GM12878 (cell line): Measurements from ENCODE around the gene C2orf80.

ENCODE experiments used
- CBX3 ChIP-seq: fragments of 200-600 bp; sonication (generic); IDR thresholded peaks from 2 replicates; pipeline ENCODE4 v1.6.1; 2016; ENCODE audit warnings: low read depth, borderline replicate concordance
- CTCF ChIP-seq, 3 experiments: IDR thresholded peaks in 2 of 3; conservative IDR thresholded peaks in 1 of 3; 2 replicates each; pipeline ENCODE4 v1.5.1; 2011; ENCODE audit warnings: low read depth in 3 of 3, low read length in 3 of 3, mild to moderate bottlenecking in 3 of 3, control low read depth in 2 of 3, moderate library complexity in 2 of 3, inconsistent platforms in 1 of 3, mixed read lengths in 1 of 3; ENCODE audit not compliant: control insufficient read depth in 2 of 3, insufficient read depth in 1 of 3; ENCODE audit errors: extremely low read depth in 1 of 3
- EP300 ChIP-seq, 2 experiments: fragments of 150-350 bp in 1 of 2; IDR thresholded peaks; 2 replicates each; pipeline ENCODE4 v1.6.1; 2011 to 2012; ENCODE audit warnings: low read depth in 2 of 2, low read length in 2 of 2, borderline replicate concordance in 1 of 2, improper control_type of control experiment in 1 of 2, inconsistent platforms in 1 of 2; ENCODE audit not compliant: control insufficient read depth in 1 of 2
- EZH2 ChIP-seq: IDR thresholded peaks from 2 replicates; pipeline ENCODE4 v1.6.1; 2012; ENCODE audit warnings: low read depth, mild to moderate bottlenecking, control low read depth, inconsistent platforms, low read length, borderline replicate concordance; ENCODE audit not compliant: control insufficient read depth
- HDAC2 ChIP-seq: fragments of 200-600 bp; sonication (generic); IDR thresholded peaks from 2 replicates; pipeline ENCODE4 v1.6.1; 2017
- NR2C2 ChIP-seq: IDR thresholded peaks from 2 replicates; pipeline ENCODE4 v1.6.1; 2011; ENCODE audit warnings: borderline replicate concordance, low read depth; ENCODE audit not compliant: control insufficient read depth, insufficient read length
- PAX5 ChIP-seq: IDR thresholded peaks from 2 replicates; pipeline ENCODE4 v1.6.1; 2011; ENCODE audit warnings: low read depth, low read length, borderline replicate concordance
- POLR2A ChIP-seq: IDR thresholded peaks from 2 replicates; pipeline ENCODE4 v1.6.1; 2011; ENCODE audit warnings: low read depth, mild to moderate bottlenecking, low read length
- POLR2AphosphoS5 ChIP-seq: IDR thresholded peaks from 2 replicates; pipeline ENCODE4 v1.6.1; 2011; ENCODE audit warnings: mild to moderate bottlenecking, low read length, inconsistent platforms
- RAD21 ChIP-seq: IDR thresholded peaks from 2 replicates; pipeline ENCODE4 v1.6.1; 2011; ENCODE audit warnings: mild to moderate bottlenecking, low read depth, low read length, moderate library complexity; ENCODE audit not compliant: insufficient read depth
- RFX5 ChIP-seq: IDR thresholded peaks from 2 replicates; pipeline ENCODE4 v1.6.1; 2011; ENCODE audit warnings: low read depth, low read length, improper control_type of control experiment
- SIX5 ChIP-seq: IDR thresholded peaks from 2 replicates; pipeline ENCODE4 v1.6.1; 2011; ENCODE audit warnings: mild to moderate bottlenecking, low read depth, low read length, moderate library complexity; ENCODE audit not compliant: severe bottlenecking
- SPI1 ChIP-seq: IDR thresholded peaks from 2 replicates; pipeline ENCODE4 v1.6.1; 2011; ENCODE audit warnings: low read depth, mild to moderate bottlenecking, low read length, moderate library complexity, borderline replicate concordance; ENCODE audit not compliant: insufficient read depth
- TF ChIP-seq, protein P1 (sequence below): IDR thresholded peaks from 2 replicates; pipeline ENCODE4 v1.6.1; 2012; ENCODE audit warnings: low read depth, low read length, improper control_type of control experiment

- TF ChIP-seq EP300 (IDR thresholded peaks at IDR 0.05; ENCODE audit: borderline replicate concordance in 1 of 2, control insufficient read depth in 1 of 2, low read depth in 2 of 2, low read length in 2 of 2) (no peak), POLR2AphosphoS5 (no peak), HDAC2 (no peak), EZH2 (no peak), CBX3 (no peak), RAD21 (no peak), RFX5 (no peak), POLR2A (no peak), CTCF (IDR thresholded peaks at IDR 0.05 in 2 of 3, conservative IDR thresholded peaks at IDR 0.05 in 1 of 3; ENCODE audit: control insufficient read depth in 2 of 3, extremely low read depth in 1 of 3, insufficient read depth in 1 of 3, low read depth in 3 of 3, low read length in 3 of 3) (no peak), NR2C2 (no peak), PAX5 (no peak), SIX5 (no peak), SPI1 (no peak)
- TF ChIP-seq, protein P1, sequence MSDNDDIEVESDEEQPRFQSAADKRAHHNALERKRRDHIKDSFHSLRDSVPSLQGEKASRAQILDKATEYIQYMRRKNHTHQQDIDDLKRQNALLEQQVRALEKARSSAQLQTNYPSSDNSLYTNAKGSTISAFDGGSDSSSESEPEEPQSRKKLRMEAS: no peak
These were observed 21.0 kb upstream of the C2orf80 start for GRCh38 chr2:208210688-208211451.
